A673 (cell line): ENCODE results near the gene TMEM255B.

Source experiments
- CTCF ChIP-seq: fragments of 300-800, 200-600 bp; sonication (generic); conservative IDR thresholded peaks from 2 replicates; pipeline ENCODE4 v1.5.1; 2017; ENCODE audit warnings: low read depth, mild to moderate bottlenecking, antibody characterized with exemption, low read length, moderate library complexity, mixed read lengths
- EZH2 ChIP-seq: fragments of 200-600 bp; sonication (generic); IDR thresholded peaks from 2 replicates; pipeline ENCODE4 v1.6.1; 2017; ENCODE audit warnings: borderline replicate concordance, low read depth, mild to moderate bottlenecking, mixed read lengths, antibody characterized with exemption, low read length; ENCODE audit not compliant: poor library complexity, severe bottlenecking

DNA sequence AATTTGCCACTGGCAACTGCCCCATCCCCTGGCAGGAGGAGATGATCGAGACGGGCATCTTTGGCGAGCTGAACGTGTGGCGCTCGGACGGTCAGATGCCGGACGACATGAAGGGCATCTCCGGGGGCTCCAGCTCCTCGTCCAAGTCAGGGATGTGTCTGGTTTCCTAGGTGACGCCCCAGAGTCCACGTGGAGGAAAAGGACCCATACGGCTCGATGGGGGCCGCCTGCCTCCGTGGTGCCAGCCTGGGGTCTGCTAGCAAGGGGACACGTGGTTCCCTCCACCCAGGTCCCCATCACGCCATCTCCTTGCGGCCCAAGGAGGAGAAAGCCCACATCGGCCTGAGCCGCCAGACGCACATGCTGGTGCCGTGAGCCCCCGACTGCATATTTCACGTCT lies 23.8 kb upstream of the TMEM255B start:
- TF ChIP-seq EZH2 (no peak), CTCF (no peak)
